K562 (cell line): ENCODE results near the gene P2RY14. TPM values are rescaled to one million over a fixed set of nuclear protein-coding genes. Genes with fewer than 3 reads are reported as not detected.

Source experiments
- ATAC-seq: fragments of 200-7000 bp; cut with Tn5 transposase; 3 replicates; pipeline ENCODE4 v1.9.1; 2020; ENCODE audit warnings: moderate library complexity
- BruUV-seq: library from RNA; stranded (reverse); fragments of 400-500 nt; replicated peaks from 2 replicates; lab custom pipeline; 2021; lab: Mats Ljungman, UMichigan
- CTCF ChIA-PET: fragments of 300-600 bp; formaldehyde crosslinking; extraction: SDS; loops from one replicate; lab custom pipeline; 2021; ENCODE audit warnings: low intra/inter-chr PET ratio; lab: Yijun Ruan, JAX
- POLR2A ChIA-PET: fragments of 300-600, 350-650 bp; sonication (Branson Sonifier 250); formaldehyde crosslinking; extraction: SDS; loops from one replicate; lab custom pipeline; 2021; ENCODE audit warnings: antibody characterized with exemption, inconsistent platforms; lab: Yijun Ruan, JAX
- DNase-seq, 4 experiments: peaks; one replicate each; pipeline versions ENCODE4 v3.0.0 to v3.0.0-alpha.2; 2011 to 2018; ENCODE audit warnings: low spot score in 3 of 4, mixed read lengths in 3 of 4; ENCODE audit errors: extremely low read depth in 1 of 4
- FAIRE-seq: peaks from 2 replicates; lab custom pipeline; 2011; peaks lifted over from hg19 to GRCh38; lab: Jason Lieb, UNC
- H2AFZ ChIP-seq: 2 replicates; pipeline ENCODE4 v1.6.0; 2011; ENCODE audit warnings: low read depth, low read length, control low read depth, inconsistent platforms
- H3K27ac ChIP-seq: fragments of 200-600 bp; 3 replicates; pipeline ENCODE4 v1.8.0; 2011; ENCODE audit warnings: low read depth, mild to moderate bottlenecking, control low read depth, inconsistent platforms, low read length, moderate library complexity, mixed read lengths; ENCODE audit errors: extremely low read depth
- H3K27me3 ChIP-seq, 2 experiments: fragments of 300-600 bp in 1 of 2; 2 replicates in 1 of 2; 3 replicates in 1 of 2; pipeline versions ENCODE4 v1.6.0 to v1.8.0; 2011; ENCODE audit warnings: inconsistent platforms in 2 of 2, low read length in 2 of 2, mild to moderate bottlenecking in 1 of 2, mixed read lengths in 1 of 2, moderate library complexity in 1 of 2; ENCODE audit not compliant: control insufficient read depth in 2 of 2, insufficient read depth in 2 of 2
- H3K36me3 ChIP-seq: fragments of 300-600 bp; 3 replicates; pipeline ENCODE4 v1.8.0; 2011; ENCODE audit warnings: mild to moderate bottlenecking, low read length, inconsistent platforms; ENCODE audit not compliant: control insufficient read depth, insufficient read depth
- H3K4me1 ChIP-seq, 2 experiments: fragments of 200-600 bp in 1 of 2; replicated peaks in 1 of 2; 2 replicates in 1 of 2; 3 replicates in 1 of 2; pipeline versions ENCODE4 v1.5.1 to v1.8.0; 2011; ENCODE audit warnings: inconsistent platforms in 2 of 2, low read length in 2 of 2, mild to moderate bottlenecking in 1 of 2, mixed read lengths in 1 of 2, moderate library complexity in 1 of 2; ENCODE audit not compliant: control insufficient read depth in 2 of 2, insufficient read depth in 2 of 2
- H3K4me2 ChIP-seq: 2 replicates; pipeline ENCODE4 v1.6.1; 2011; ENCODE audit warnings: low read length, control low read depth, inconsistent platforms, mixed read lengths; ENCODE audit not compliant: insufficient read depth
- H3K4me3 ChIP-seq: fragments of 200-600 bp; sonication (generic), shearing (Covaris generic); 2 replicates; pipeline ENCODE4 v1.5.1; 2016; ENCODE audit warnings: control low read depth, inconsistent platforms
- H3K79me2 ChIP-seq: fragments of 200-600 bp; 3 replicates; pipeline ENCODE4 v1.8.0; 2011; ENCODE audit warnings: low read length, inconsistent platforms; ENCODE audit not compliant: control insufficient read depth, insufficient read depth
- H3K9ac ChIP-seq, 2 experiments: 2 replicates each; pipeline versions ENCODE4 v1.6.0 to v1.6.1; 2011; ENCODE audit warnings: low read depth in 2 of 2, low read length in 2 of 2, control low read depth in 1 of 2, inconsistent platforms in 1 of 2, mild to moderate bottlenecking in 1 of 2, mixed read lengths in 1 of 2; ENCODE audit not compliant: insufficient read depth in 1 of 2
- H3K9me1 ChIP-seq: one replicate; pipeline ENCODE4 v1.6.0; 2011; ENCODE audit warnings: inconsistent platforms, mild to moderate bottlenecking, low read length, moderate library complexity; ENCODE audit not compliant: control insufficient read depth, insufficient read depth
- H3K9me3 ChIP-seq: replicated peaks from 2 replicates; pipeline ENCODE4 v1.5.1; 2011; ENCODE audit warnings: low read depth, low read length, inconsistent platforms; ENCODE audit not compliant: control insufficient read depth, insufficient read depth
- H4K20me1 ChIP-seq: replicated peaks from 2 replicates; pipeline ENCODE4 v1.6.1; 2011; ENCODE audit warnings: low read length, inconsistent platforms, mixed read lengths; ENCODE audit not compliant: control insufficient read depth, insufficient read depth
- CEBPB ChIP-seq: fragments of 450-650 bp; IDR thresholded peaks from 2 replicates; pipeline ENCODE4 v1.6.1; 2016; ENCODE audit warnings: missing genetic modification characterization, missing compliant biosample characterization
- CHD1 ChIP-seq: fragments of 200-600 bp; sonication (generic); IDR thresholded peaks from one replicate; pipeline ENCODE4 v1.6.1; 2012; ENCODE audit warnings: mild to moderate bottlenecking, moderate library complexity, low read length, inconsistent platforms
- DMBX1 ChIP-seq: fragments of 250-450 bp; sonication (Bioruptor Pico); IDR thresholded peaks from 2 replicates; pipeline ENCODE4 v1.8.0; 2022; ENCODE audit warnings: inconsistent platforms, mild to moderate bottlenecking, moderate library complexity, borderline replicate concordance
- FOXK1 ChIP-seq: sonication (generic); formaldehyde crosslinking; IDR thresholded peaks from 2 replicates; pipeline ENCODE4 v1.8.0; 2022; ENCODE audit warnings: missing genetic modification reagents, mild to moderate bottlenecking, borderline replicate concordance
- POLR2G ChIP-seq: fragments of 200-400 bp; formaldehyde crosslinking; IDR thresholded peaks from 2 replicates; pipeline ENCODE4 v1.6.1; 2017; ENCODE audit warnings: low read depth, mild to moderate bottlenecking, antibody characterized with exemption, low read length, moderate library complexity
- RBM14 ChIP-seq: fragments of 200-400 bp; formaldehyde crosslinking; IDR thresholded peaks from 2 replicates; pipeline ENCODE4 v1.6.1; 2018; ENCODE audit warnings: low read depth, mild to moderate bottlenecking, low read length, moderate library complexity, borderline replicate concordance; ENCODE audit not compliant: insufficient read depth
- SP2 ChIP-seq: IDR thresholded peaks from 2 replicates; pipeline ENCODE4 v1.6.1; 2011; ENCODE audit warnings: mild to moderate bottlenecking, low read depth, low read length, moderate library complexity; ENCODE audit not compliant: poor library complexity, severe bottlenecking; ENCODE audit errors: extremely low read depth
- SREBF1 ChIP-seq: fragments of 150-350 bp; IDR thresholded peaks from 2 replicates; pipeline ENCODE4 v1.6.1; 2014; ENCODE audit warnings: antibody characterized with exemption, low read depth, low read length, borderline replicate concordance
- SUPT5H ChIP-seq: fragments of 450-650 bp; IDR thresholded peaks from 2 replicates; pipeline ENCODE4 v1.6.1; 2016
- TFAM ChIP-seq: fragments of 250-450 bp; sonication (Bioruptor Pico); conservative IDR thresholded peaks from 2 replicates; pipeline ENCODE4 v1.5.0; 2021; ENCODE audit warnings: mild to moderate bottlenecking, moderate library complexity
- THAP12 ChIP-seq: fragments of 250-450 bp; sonication (Bioruptor Pico); IDR thresholded peaks from 2 replicates; pipeline ENCODE4 v1.9.0; 2021; ENCODE audit warnings: mild to moderate bottlenecking, inconsistent platforms
- TSC22D4 ChIP-seq: fragments of 450-650 bp; IDR thresholded peaks from 2 replicates; pipeline ENCODE4 v1.6.1; 2016; ENCODE audit warnings: missing genetic modification characterization, missing biosample characterization, control low read depth
- WGBS: fragments of 100-300 bp; shearing (Covaris generic); methylation state at CpG from one replicate; pipeline ENCODE4 v1.1.6; 2016; ENCODE audit warnings: low coverage, mixed read lengths; ENCODE audit not compliant: insufficient coverage; ENCODE audit errors: missing lambda C conversion rate; 5-methylcytosine and 5-hydroxymethylcytosine counted together
- in situ Hi-C: fragments of 300-500 bp; cut with MboI; formaldehyde crosslinking; loops from 4 replicates; pipeline ENCODE4 v1.15.0; 2018; ENCODE audit warnings: inconsistent platforms, mixed read lengths
- intact Hi-C: fragments of 100-400 bp; cut with micrococcal nuclease; formaldehyde crosslinking; loops from 2 replicates; pipeline ENCODE4 v1.14.2; 2022
- polyA plus RNA-seq, 8 experiments: library from polyadenylated mRNA; depleted of rRNA in 4 of 8; stranded (reverse) in 5 of 8; unstranded in 3 of 8; fragments of >200 nt; fragmentation: Nextera tagmentation in 2 of 8; fragmentation: Illumina TruSeq in 1 of 8; extraction: Ambion mirVana in 2 of 8; extraction: Trizol in 1 of 8; gene quantifications; 2 replicates each; pipeline versions ENCODE4 v1.2.1 to v1.2.3, GENCODE V29; 2011 to 2014; ENCODE audit warnings: inconsistent platforms in 1 of 8, missing spikeins in 1 of 8
- total RNA-seq, 7 experiments: library from RNA; depleted of rRNA in 6 of 7; stranded (reverse); fragments of >200 nt in 6 of 7; fragmentation: Illumina TruSeq in 2 of 7; extraction: Trizol in 2 of 7; gene quantifications; 2 replicates each; pipeline versions ENCODE4 v1.2.1 to v1.2.3, GENCODE V29; 2011 to 2021; ENCODE audit warnings: low replicate concordance in 1 of 7
- TF ChIP-seq, protein P1 (sequence below): conservative IDR thresholded peaks from 2 replicates; pipeline ENCODE4 v1.6.1; 2011; ENCODE audit warnings: low read depth, mild to moderate bottlenecking, low read length; ENCODE audit not compliant: control insufficient read depth
- TF ChIP-seq, protein P2 (sequence below): sonication (generic); formaldehyde crosslinking; IDR thresholded peaks from 2 replicates; pipeline ENCODE4 v1.8.1; 2023; ENCODE audit warnings: mild to moderate bottlenecking, missing genetic modification reagents
- TF ChIP-seq, protein P3 (sequence below): fragments of 200-800 bp; sonication (Bioruptor generic); IDR thresholded peaks from 2 replicates; pipeline ENCODE4 v1.6.1; 2017; ENCODE audit warnings: missing genetic modification characterization, missing compliant biosample characterization

Gene P2RY14
- total and polyA plus RNA-seq, 9 of the 15 experiments (the other 6 are each of a cell fraction or from before 2014, with no cell fraction given) = not detected

DNA sequence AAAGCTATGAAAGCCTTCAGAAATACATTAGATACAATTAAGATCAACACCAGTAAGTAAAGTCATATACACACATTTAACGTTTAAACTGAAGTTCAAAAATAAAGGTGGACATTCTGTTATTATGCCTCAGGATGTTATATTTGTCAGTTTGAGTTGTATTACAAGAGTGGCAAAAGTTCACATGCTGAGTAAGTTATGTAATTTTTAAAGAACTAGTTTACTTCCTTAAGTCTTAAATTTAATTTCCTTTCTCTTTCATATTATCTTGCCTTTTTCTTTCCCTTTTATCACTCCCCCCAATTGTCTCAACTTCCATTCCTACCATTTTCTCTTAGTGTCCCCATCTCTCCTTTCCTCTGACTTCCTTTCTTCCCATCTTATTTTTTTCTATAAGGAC lies 43.2 kb upstream of the P2RY14 start:
- intact Hi-C loops (no loop called here), in situ Hi-C loops (no loop called here)
- Histone ChIP-seq H3K9ac (no peak overlapping the region), H3K4me3 (no peak overlapping the region), H2AFZ (no peak overlapping the region), H3K9me1 (no peaks in the 10 kb centered on the region), H3K27me3 (peaks cover 2 to 8% of the 10 kb centered on the region in 2 experiments; a peak in 2 of 5 replicates), H3K27ac (no peak overlapping the region), H3K4me2 (no peak overlapping the region), H4K20me1 (no peaks in the 10 kb centered on the region), H3K36me3 (no peaks in the 10 kb centered on the region), H3K79me2 (no peaks in the 10 kb centered on the region), H3K9me3 (no peaks in the 10 kb centered on the region), H3K4me1 (no peaks in the 10 kb centered on the region)
- ATAC-seq = no peak
- no peak for FAIRE-seq
- CTCF ChIA-PET = no interaction called here
- POLR2A ChIA-PET = no interaction called here
- WGBS = 0% methylated on average over 1 of the region's 1 CpG
- no peak for DNase-seq
- no TSS peak for BruUV-seq
- TF ChIP-seq SREBF1 (no peak), CEBPB (tag) (no peak), SP2 (no peak), CHD1 (no peak), THAP12 (no peak), SUPT5H (no peak), RBM14 (no peak), TFAM (CRISPR knock-in tag) (no peak), TSC22D4 (tag) (no peak), DMBX1 (CRISPR knock-in tag) (no peak), POLR2G (no peak), FOXK1 (no peak)
- TF ChIP-seq, protein P1, sequence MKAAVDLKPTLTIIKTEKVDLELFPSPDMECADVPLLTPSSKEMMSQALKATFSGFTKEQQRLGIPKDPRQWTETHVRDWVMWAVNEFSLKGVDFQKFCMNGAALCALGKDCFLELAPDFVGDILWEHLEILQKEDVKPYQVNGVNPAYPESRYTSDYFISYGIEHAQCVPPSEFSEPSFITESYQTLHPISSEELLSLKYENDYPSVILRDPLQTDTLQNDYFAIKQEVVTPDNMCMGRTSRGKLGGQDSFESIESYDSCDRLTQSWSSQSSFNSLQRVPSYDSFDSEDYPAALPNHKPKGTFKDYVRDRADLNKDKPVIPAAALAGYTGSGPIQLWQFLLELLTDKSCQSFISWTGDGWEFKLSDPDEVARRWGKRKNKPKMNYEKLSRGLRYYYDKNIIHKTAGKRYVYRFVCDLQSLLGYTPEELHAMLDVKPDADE = no peak
- TF ChIP-seq, protein P2, sequence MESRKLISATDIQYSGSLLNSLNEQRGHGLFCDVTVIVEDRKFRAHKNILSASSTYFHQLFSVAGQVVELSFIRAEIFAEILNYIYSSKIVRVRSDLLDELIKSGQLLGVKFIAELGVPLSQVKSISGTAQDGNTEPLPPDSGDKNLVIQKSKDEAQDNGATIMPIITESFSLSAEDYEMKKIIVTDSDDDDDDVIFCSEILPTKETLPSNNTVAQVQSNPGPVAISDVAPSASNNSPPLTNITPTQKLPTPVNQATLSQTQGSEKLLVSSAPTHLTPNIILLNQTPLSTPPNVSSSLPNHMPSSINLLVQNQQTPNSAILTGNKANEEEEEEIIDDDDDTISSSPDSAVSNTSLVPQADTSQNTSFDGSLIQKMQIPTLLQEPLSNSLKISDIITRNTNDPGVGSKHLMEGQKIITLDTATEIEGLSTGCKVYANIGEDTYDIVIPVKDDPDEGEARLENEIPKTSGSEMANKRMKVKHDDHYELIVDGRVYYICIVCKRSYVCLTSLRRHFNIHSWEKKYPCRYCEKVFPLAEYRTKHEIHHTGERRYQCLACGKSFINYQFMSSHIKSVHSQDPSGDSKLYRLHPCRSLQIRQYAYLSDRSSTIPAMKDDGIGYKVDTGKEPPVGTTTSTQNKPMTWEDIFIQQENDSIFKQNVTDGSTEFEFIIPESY (CRISPR knock-in tag) = no peak
- TF ChIP-seq, protein P3, sequence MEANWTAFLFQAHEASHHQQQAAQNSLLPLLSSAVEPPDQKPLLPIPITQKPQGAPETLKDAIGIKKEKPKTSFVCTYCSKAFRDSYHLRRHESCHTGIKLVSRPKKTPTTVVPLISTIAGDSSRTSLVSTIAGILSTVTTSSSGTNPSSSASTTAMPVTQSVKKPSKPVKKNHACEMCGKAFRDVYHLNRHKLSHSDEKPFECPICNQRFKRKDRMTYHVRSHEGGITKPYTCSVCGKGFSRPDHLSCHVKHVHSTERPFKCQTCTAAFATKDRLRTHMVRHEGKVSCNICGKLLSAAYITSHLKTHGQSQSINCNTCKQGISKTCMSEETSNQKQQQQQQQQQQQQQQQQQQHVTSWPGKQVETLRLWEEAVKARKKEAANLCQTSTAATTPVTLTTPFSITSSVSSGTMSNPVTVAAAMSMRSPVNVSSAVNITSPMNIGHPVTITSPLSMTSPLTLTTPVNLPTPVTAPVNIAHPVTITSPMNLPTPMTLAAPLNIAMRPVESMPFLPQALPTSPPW (CRISPR knock-in tag) = no peak
